GM11168 (cell line): ENCODE results near the gene MFAP4.

Experiments
- in situ Hi-C: fragments of 300-500 bp; cut with MboI; formaldehyde crosslinking; loops from one replicate; pipeline ENCODE4 v1.12.0; 2022; ENCODE audit warnings: low sequenced_read_pairs; ENCODE audit not compliant: unreplicated experiment

The MFAP4 gene

GRCh38 chr17:19410875-19411620 is 24.1 kb upstream of the MFAP4 start, which contains the start of gene RNF112:
RNF112 (plus strand) TSS chr17:19411232; CDS start chr17:19411409, 177 bp downstream.
- in situ Hi-C loops = no loop called here

- in situ Hi-C loops = no loop called here
Observed at GRCh38 chr17:19410091-19410490, 23.1 kb upstream of the MFAP4 start.

- in situ Hi-C loops = no loop called here
Observed at GRCh38 chr17:19409509-19409908, 22.5 kb upstream of the MFAP4 start.

GRCh38 chr17:19409066-19409465 is 22.1 kb upstream of the MFAP4 start:
- in situ Hi-C loops = no loop called here

- in situ Hi-C loops = no loop called here
Observed at GRCh38 chr17:19408346-19408710, 21.3 kb upstream of the MFAP4 start.

- in situ Hi-C loops = no loop called here
Observed at GRCh38 chr17:19407601-19408345, 20.8 kb upstream of the MFAP4 start.

- in situ Hi-C loops = no loop called here
Observed at GRCh38 chr17:19405114-19405513, 18.1 kb upstream of the MFAP4 start.

- in situ Hi-C loops = no loop called here
Observed at GRCh38 chr17:19404264-19404663, 17.3 kb upstream of the MFAP4 start.

- in situ Hi-C loops = no loop called here
Observed at GRCh38 chr17:19403021-19403420, 16.0 kb upstream of the MFAP4 start.

- in situ Hi-C loops = no loop called here
Observed at GRCh38 chr17:19402171-19402570, 15.2 kb upstream of the MFAP4 start.

- in situ Hi-C loops = no loop called here
Observed at GRCh38 chr17:19401321-19402010, 14.5 kb upstream of the MFAP4 start.

GRCh38 chr17:19399750-19400450 is 12.9 kb upstream of the MFAP4 start:
- in situ Hi-C loops = no loop called here

GRCh38 chr17:19398301-19399181 is 11.6 kb upstream of the MFAP4 start:
- in situ Hi-C loops = no loop called here

- in situ Hi-C loops = no loop called here
Observed at GRCh38 chr17:19397556-19398041, 10.6 kb upstream of the MFAP4 start.

- in situ Hi-C loops = no loop called here
Observed at GRCh38 chr17:19392303-19392702, 5.3 kb upstream of the MFAP4 start.

GRCh38 chr17:19391432-19391831 is 4.4 kb upstream of the MFAP4 start:
- in situ Hi-C loops = no loop called here

GRCh38 chr17:19390951-19391350 is 4.0 kb upstream of the MFAP4 start:
- in situ Hi-C loops = no loop called here

- in situ Hi-C loops = no loop called here
Observed at GRCh38 chr17:19388791-19389785, 2.1 kb upstream of the MFAP4 start.
